Epithelial cell of umbilical artery (primary cell): Measurements from ENCODE around the gene KIAA0513. TPM values are rescaled to one million over a fixed set of nuclear protein-coding genes. Genes with fewer than 3 reads are reported as not detected.

ENCODE experiments used
- total RNA-seq: library from RNA; depleted of rRNA; stranded (reverse); fragments of >200 nt; gene quantifications from 2 replicates; pipeline ENCODE4 v1.2.3, GENCODE V29; 2014

The KIAA0513 gene
- 3.6 and 5.6 TPM in 2 replicates for total RNA-seq

GRCh38 chr16:85027349-85027957, at the start of gene KIAA0513:
Gene KIAA0513 (plus strand): TSS chr16:85027795. CDS start chr16:85067072, 39,277 bp downstream.

GRCh38 chr16:85010931-85011845, 16.4 kb upstream of the KIAA0513 start, which contains the start of gene ZDHHC7:
Gene ZDHHC7 (minus strand): TSS chr16:85011535. CDS start chr16:84990618, 20,917 bp downstream.

GRCh38 chr16:85112364-85112763, 84.8 kb downstream of the KIAA0513 start, which contains the start of gene CIBAR2:
Gene CIBAR2 (minus strand): TSS chr16:85112472. CDS start chr16:85112352, 120 bp downstream.

Other genes with a start within 250 kb of the KIAA0513 start
- 0.32 and 0.61 TPM in 2 replicates for gene CRISPLD2, start 207.8 kb upstream of the KIAA0513 start, total RNA-seq
- gene ZDHHC7, start 16.3 kb upstream of the KIAA0513 start, total RNA-seq: 47.4 and 57.8 TPM in 2 replicates
- not detected in 2 replicates for gene CIBAR2, start 84.7 kb downstream of the KIAA0513 start, total RNA-seq